HCT116 (cell line): Measurements from ENCODE around the gene ACLY. TPM values are rescaled to one million over a fixed set of nuclear protein-coding genes. Genes with fewer than 3 reads are reported as not detected.
A peak's percentile ranks its signal among the peaks of the same experiment; 100 is the strongest.

Experiments used
- ATAC-seq: fragments of 200-7000 bp; cut with Tn5 transposase; 2 replicates; pipeline ENCODE4 v1.9.1; 2020; ENCODE audit warnings: mild to moderate bottlenecking, moderate library complexity
- BruUV-seq: library from RNA; stranded (reverse); fragments of 400-500 nt; replicated peaks from 2 replicates; lab custom pipeline; 2021; lab: Mats Ljungman, UMichigan
- CTCF ChIA-PET: fragments of 300-600 bp; sonication (Branson Sonifier 250); formaldehyde crosslinking; loops from one replicate; lab custom pipeline; 2021; ENCODE audit warnings: antibody characterized with exemption; lab: Charles Lee
- POLR2A ChIA-PET: fragments of 300-600, 350-600 bp; sonication (Branson Sonifier 250); formaldehyde crosslinking; loops from one replicate; lab custom pipeline; 2021; ENCODE audit warnings: antibody characterized with exemption; lab: Charles Lee
- RAD21 ChIA-PET, 2 experiments: fragments of 300-600 bp; sonication (Branson Sonifier 250); formaldehyde crosslinking; loops; one replicate each; lab custom pipeline; 2023; ENCODE audit warnings: low total read pairs in 2 of 2; ENCODE audit not compliant: uncharacterized antibody in 2 of 2, unreplicated experiment in 2 of 2, low non-redundant PET in 1 of 2; lab: Charles Lee
- DNase-seq: peaks from one replicate; pipeline ENCODE4 v3.0.0-alpha.2; 2010; ENCODE audit warnings: low read depth, low spot score
- H2AFZ ChIP-seq: fragments of 200-600 bp; shearing (Covaris generic), sonication (generic); 2 replicates; pipeline ENCODE4 v1.6.1; 2017; ENCODE audit warnings: low read depth, mixed run types, mixed read lengths, antibody characterized with exemption, low read length; ENCODE audit not compliant: poor library complexity, severe bottlenecking
- H3K27ac ChIP-seq: 2 replicates; pipeline ENCODE4 v1.5.1; 2012; ENCODE audit warnings: low read depth, low read length
- H3K27me3 ChIP-seq: fragments of 200-600 bp; sonication (generic); 2 replicates; pipeline ENCODE4 v1.6.1; 2016; ENCODE audit warnings: mixed run types, low read length, mixed read lengths; ENCODE audit not compliant: insufficient read depth
- H3K36me3 ChIP-seq, 2 experiments: fragments of 200-500 bp in 1 of 2; fragments of 200-600 bp in 1 of 2; sonication (Bioruptor generic) in 1 of 2; sonication (generic) in 1 of 2; 2 replicates each; pipeline versions ENCODE4 v1.5.1 to v1.6.1; 2014 to 2016; ENCODE audit warnings: low read length in 2 of 2, inconsistent platforms in 1 of 2, mixed read lengths in 1 of 2, mixed run types in 1 of 2; ENCODE audit not compliant: insufficient read depth in 2 of 2, control insufficient read depth in 1 of 2
- H3K4me1 ChIP-seq, 2 experiments: fragments of 200-600 bp in 1 of 2; sonication (generic) in 1 of 2; 2 replicates each; pipeline versions ENCODE4 v1.5.1 to v1.6.1; 2012 to 2017; ENCODE audit warnings: low read length in 2 of 2, inconsistent platforms in 1 of 2, mild to moderate bottlenecking in 1 of 2, mixed read lengths in 1 of 2, mixed run types in 1 of 2, moderate library complexity in 1 of 2; ENCODE audit not compliant: insufficient read depth in 2 of 2, control insufficient read depth in 1 of 2
- H3K4me2 ChIP-seq: fragments of 200-600 bp; sonication (generic); 2 replicates; pipeline ENCODE4 v1.6.1; 2017; ENCODE audit warnings: mixed run types, low read length, mixed read lengths
- H3K4me3 ChIP-seq, 2 experiments: fragments of 200-600 bp in 1 of 2; sonication (generic) in 1 of 2; replicated peaks in 1 of 2; 2 replicates each; pipeline ENCODE4 v1.5.1; 2011 to 2016; ENCODE audit warnings: low read length in 2 of 2, control low read depth in 1 of 2, low read depth in 1 of 2, mild to moderate bottlenecking in 1 of 2, mixed read lengths in 1 of 2, mixed run types in 1 of 2
- H3K79me2 ChIP-seq: fragments of 200-600 bp; sonication (generic); 2 replicates; pipeline ENCODE4 v1.6.1; 2017; ENCODE audit warnings: mild to moderate bottlenecking, mixed run types, low read length, moderate library complexity, mixed read lengths; ENCODE audit not compliant: insufficient read depth
- H3K9ac ChIP-seq: fragments of 200-600 bp; sonication (generic); 2 replicates; pipeline ENCODE4 v1.6.1; 2016; ENCODE audit warnings: low read length, mixed read lengths
- H3K9me2 ChIP-seq: fragments of 200-600 bp; sonication (generic), shearing (Covaris generic); 2 replicates; pipeline ENCODE4 v1.6.1; 2017; ENCODE audit warnings: mixed run types, mild to moderate bottlenecking, moderate library complexity; ENCODE audit not compliant: insufficient read depth
- H3K9me3 ChIP-seq, 2 experiments: fragments of 200-500 bp in 1 of 2; fragments of 200-600 bp in 1 of 2; sonication (Bioruptor generic) in 1 of 2; sonication (generic) in 1 of 2; 2 replicates each; pipeline ENCODE4 v1.6.1; 2014 to 2017; ENCODE audit warnings: low read length in 2 of 2, mixed read lengths in 2 of 2, inconsistent platforms in 1 of 2, low read depth in 1 of 2, mild to moderate bottlenecking in 1 of 2, mixed run types in 1 of 2, moderate library complexity in 1 of 2; ENCODE audit not compliant: control insufficient read depth in 1 of 2, insufficient read depth in 1 of 2
- H4K20me1 ChIP-seq: fragments of 200-600 bp; sonication (generic), shearing (Covaris generic); 2 replicates; pipeline ENCODE4 v1.6.1; 2017; ENCODE audit warnings: mixed run types, mild to moderate bottlenecking, moderate library complexity; ENCODE audit not compliant: insufficient read depth
- CBX3 ChIP-seq: IDR thresholded peaks from 2 replicates; pipeline ENCODE4 v1.6.1; 2012; ENCODE audit warnings: low read depth
- CTCF ChIP-seq, 3 experiments: fragments of 200-600 bp in 1 of 3; sonication (generic) in 1 of 3; IDR thresholded peaks in 2 of 3; conservative IDR thresholded peaks in 1 of 3; 2 replicates each; pipeline ENCODE4 v1.5.1; 2012 to 2017; ENCODE audit warnings: low read depth in 2 of 3, low read length in 2 of 3, antibody characterized with exemption in 1 of 3, borderline replicate concordance in 1 of 3, control low read depth in 1 of 3, mild to moderate bottlenecking in 1 of 3, mixed read lengths in 1 of 3, mixed run types in 1 of 3, moderate library complexity in 1 of 3; ENCODE audit not compliant: insufficient read depth in 1 of 3
- EGR1 ChIP-seq: IDR thresholded peaks from 2 replicates; pipeline ENCODE4 v1.6.1; 2012; ENCODE audit warnings: low read depth
- ELF1 ChIP-seq: IDR thresholded peaks from 2 replicates; pipeline ENCODE4 v1.6.1; 2012; ENCODE audit warnings: low read depth, borderline replicate concordance
- MAX ChIP-seq: IDR thresholded peaks from 2 replicates; pipeline ENCODE4 v1.6.1; 2012
- POLR2AphosphoS5 ChIP-seq: IDR thresholded peaks from 2 replicates; pipeline ENCODE4 v1.6.1; 2011; ENCODE audit warnings: mild to moderate bottlenecking, low read depth, low read length, moderate library complexity
- RAD21 ChIP-seq: IDR thresholded peaks from 2 replicates; pipeline ENCODE4 v1.6.1; 2012; ENCODE audit warnings: low read depth, mild to moderate bottlenecking
- intact Hi-C: fragments of 100-400 bp; cut with micrococcal nuclease; formaldehyde crosslinking; loops from 2 replicates; pipeline ENCODE4 v1.10.0; 2022
- total RNA-seq: library from RNA; stranded (reverse); gene quantifications from one replicate; pipeline ENCODE4 v1.2.1, GENCODE V29; 2021; ENCODE audit not compliant: unreplicated experiment

ACLY gene
- total RNA-seq, 1 experiment from 2014 or later = 222 TPM

DNA sequence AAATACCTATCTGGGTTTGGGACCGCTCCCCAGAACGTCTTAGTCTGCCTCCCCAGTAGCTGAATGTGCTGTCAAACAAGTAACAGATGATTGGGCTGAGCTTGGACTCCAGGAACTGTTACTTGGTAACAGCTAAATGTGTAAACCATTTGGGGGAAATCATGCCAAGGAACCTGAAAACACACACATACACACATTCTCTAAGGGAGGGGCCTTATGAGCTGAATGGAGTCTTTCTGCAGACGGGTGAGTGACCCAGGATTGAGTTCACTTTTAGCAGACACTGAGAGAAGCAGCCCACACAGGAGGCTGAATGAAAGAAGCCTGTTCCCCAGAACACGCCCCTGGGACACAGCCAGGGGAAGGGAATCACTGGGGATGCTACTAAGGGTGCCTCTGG is 1.6 kb downstream of the ACLY start:
- CTCF ChIA-PET = no interaction called here
- ATAC-seq = no peak
- no TSS peak for BruUV-seq
- Histone ChIP-seq H3K9me3 (no peaks in the 10 kb centered on the region), H3K4me3 (peak overlapping the region; percentile 99), H4K20me1 (no peaks in the 10 kb centered on the region), H3K36me3 (peaks cover 14 to 21% of the 10 kb centered on the region in 2 experiments; a peak in 3 of 4 replicates), H3K4me2 (peak overlapping the region; percentile 100), H3K4me1 (peaks cover 21 to 38% of the 10 kb centered on the region in 2 experiments), H2AFZ (no peak overlapping the region), H3K27me3 (no peaks in the 10 kb centered on the region), H3K9me2 (no peaks in the 10 kb centered on the region), H3K9ac (peak overlapping the region; percentile 99), H3K79me2 (peaks cover 66% of the 10 kb centered on the region), H3K27ac (no peak overlapping the region; the same call in 1 of the 2 replicates)
- no peak for TF ChIP-seq MAX
- TF ChIP-seq CTCF (IDR thresholded peaks at IDR 0.05 in 2 of 3, conservative IDR thresholded peaks at IDR 0.05 in 1 of 3; ENCODE audit: borderline replicate concordance in 1 of 3, insufficient read depth in 1 of 3, low read depth in 2 of 3, low read length in 2 of 3) = no peak
- no peak for TF ChIP-seq EGR1
- no peak for TF ChIP-seq RAD21
- DNase-seq = no peak
- intact Hi-C loops = no loop called here
- POLR2A ChIA-PET = interaction anchor here (1.7 kb wide), 1 partner anchor 8 kb away, joined by 3 read pairs; no protein-coding TSS in a partner anchor
- RAD21 ChIA-PET = no interaction called here

DNA sequence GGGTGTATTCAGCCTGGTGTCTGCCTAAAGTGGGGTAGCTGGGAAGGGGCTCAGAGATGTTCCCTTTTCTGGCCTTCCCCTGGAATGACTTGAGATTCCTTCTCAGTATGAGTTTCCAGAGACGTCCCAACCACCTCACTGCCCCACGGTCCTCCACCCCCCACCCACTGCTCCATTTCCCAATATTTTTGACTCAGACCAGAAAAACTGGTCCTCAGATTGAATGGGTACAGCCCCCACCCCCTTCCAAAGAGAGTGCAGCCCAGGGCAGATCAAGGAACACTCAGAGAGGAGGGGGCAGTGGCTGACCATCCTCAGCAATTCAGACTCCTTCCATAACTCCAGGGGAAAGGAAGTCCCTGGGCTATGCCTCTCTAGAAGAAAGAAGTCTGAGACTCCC is 3.2 kb downstream of the ACLY start:
- Histone ChIP-seq H3K27ac (no peak overlapping the region), H3K4me2 (no peak overlapping the region), H2AFZ (no peak overlapping the region), H3K36me3 (peaks cover 24 to 35% of the 10 kb centered on the region in 2 experiments; a peak in 3 of 4 replicates), H3K4me3 (no peak overlapping the region), H4K20me1 (no peaks in the 10 kb centered on the region), H3K4me1 (peaks cover 20 to 40% of the 10 kb centered on the region in 2 experiments), H3K79me2 (peaks cover 81% of the 10 kb centered on the region), H3K9ac (no peak overlapping the region), H3K9me2 (no peaks in the 10 kb centered on the region), H3K9me3 (no peaks in the 10 kb centered on the region), H3K27me3 (no peaks in the 10 kb centered on the region)
- intact Hi-C loops = no loop called here
- TF ChIP-seq ELF1 = no peak
- no peak for TF ChIP-seq CBX3
- no peak for TF ChIP-seq POLR2AphosphoS5
- RAD21 ChIA-PET = no interaction called here
- no peak for ATAC-seq
- POLR2A ChIA-PET = no interaction called here
- CTCF ChIA-PET = no interaction called here
- no peak for DNase-seq
- no TSS peak for BruUV-seq
